Measurements from ENCODE around the gene VMP1. TPM values are rescaled to one million over a fixed set of nuclear protein-coding genes. Genes with fewer than 3 reads are reported as not detected.

Gene VMP1
- total and polyA plus RNA-seq, 4 donors, result 46.4 to 118 (median 71.6) TPM

GRCh38 chr17:59698143-59698542 is 9.3 kb upstream of the VMP1 start:
- WGBS, result 88% methylated on average over 4 of the region's 4 CpGs
- H3K27ac ChIP-seq (ENCODE audit: low read depth in 1 of 2, low read length in 2 of 2), result no peak overlapping the region
- no peak for DNase-seq (ENCODE audit: low spot score)

DNA sequence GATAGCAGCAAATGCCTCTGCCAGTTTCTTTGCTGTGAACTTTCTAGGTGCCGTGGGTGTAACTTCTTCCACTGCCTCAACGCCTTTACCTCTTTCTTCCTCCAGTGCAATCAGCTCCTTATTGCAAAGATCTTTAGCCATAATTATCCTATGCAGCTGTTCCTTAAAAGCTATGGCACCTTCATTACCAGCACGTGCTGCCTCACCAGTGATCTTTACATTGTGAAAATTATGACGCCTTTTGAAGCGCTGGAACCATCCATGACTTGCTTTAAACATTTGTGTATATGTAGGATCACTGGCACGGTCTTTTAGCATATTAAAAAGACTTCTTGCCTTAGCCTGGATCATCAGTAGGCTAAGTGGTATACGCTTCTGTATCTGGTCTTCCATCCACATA is 8.2 kb upstream of the VMP1 start:
- H3K9ac ChIP-seq (ENCODE audit: low read depth in 1 of 2, low read length in 2 of 2), result no peak overlapping the region
- TF ChIP-seq, protein P1, sequence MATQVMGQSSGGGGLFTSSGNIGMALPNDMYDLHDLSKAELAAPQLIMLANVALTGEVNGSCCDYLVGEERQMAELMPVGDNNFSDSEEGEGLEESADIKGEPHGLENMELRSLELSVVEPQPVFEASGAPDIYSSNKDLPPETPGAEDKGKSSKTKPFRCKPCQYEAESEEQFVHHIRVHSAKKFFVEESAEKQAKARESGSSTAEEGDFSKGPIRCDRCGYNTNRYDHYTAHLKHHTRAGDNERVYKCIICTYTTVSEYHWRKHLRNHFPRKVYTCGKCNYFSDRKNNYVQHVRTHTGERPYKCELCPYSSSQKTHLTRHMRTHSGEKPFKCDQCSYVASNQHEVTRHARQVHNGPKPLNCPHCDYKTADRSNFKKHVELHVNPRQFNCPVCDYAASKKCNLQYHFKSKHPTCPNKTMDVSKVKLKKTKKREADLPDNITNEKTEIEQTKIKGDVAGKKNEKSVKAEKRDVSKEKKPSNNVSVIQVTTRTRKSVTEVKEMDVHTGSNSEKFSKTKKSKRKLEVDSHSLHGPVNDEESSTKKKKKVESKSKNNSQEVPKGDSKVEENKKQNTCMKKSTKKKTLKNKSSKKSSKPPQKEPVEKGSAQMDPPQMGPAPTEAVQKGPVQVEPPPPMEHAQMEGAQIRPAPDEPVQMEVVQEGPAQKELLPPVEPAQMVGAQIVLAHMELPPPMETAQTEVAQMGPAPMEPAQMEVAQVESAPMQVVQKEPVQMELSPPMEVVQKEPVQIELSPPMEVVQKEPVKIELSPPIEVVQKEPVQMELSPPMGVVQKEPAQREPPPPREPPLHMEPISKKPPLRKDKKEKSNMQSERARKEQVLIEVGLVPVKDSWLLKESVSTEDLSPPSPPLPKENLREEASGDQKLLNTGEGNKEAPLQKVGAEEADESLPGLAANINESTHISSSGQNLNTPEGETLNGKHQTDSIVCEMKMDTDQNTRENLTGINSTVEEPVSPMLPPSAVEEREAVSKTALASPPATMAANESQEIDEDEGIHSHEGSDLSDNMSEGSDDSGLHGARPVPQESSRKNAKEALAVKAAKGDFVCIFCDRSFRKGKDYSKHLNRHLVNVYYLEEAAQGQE (IDR thresholded peaks at IDR 0.05), result no peak
- TF ChIP-seq HNF4A (conservative IDR thresholded peaks at IDR 0.05) (no peak), EGR1 (IDR thresholded peaks at IDR 0.05; ENCODE audit: low read depth in 2 of 2) (no peak), RXRA (IDR thresholded peaks at IDR 0.05) (no peak), ATF3 (IDR thresholded peaks at IDR 0.05) (no peak), YY1 (IDR thresholded peaks at IDR 0.05) (no peak), SP1 (IDR thresholded peaks at IDR 0.05) (no peak), NR2F2 (IDR thresholded peaks at IDR 0.05) (no peak), FOXA1 (IDR thresholded peaks at IDR 0.05) (no peak), TAF1 (conservative IDR thresholded peaks at IDR 0.05) (no peak), HNF4G (IDR thresholded peaks at IDR 0.05) (no peak), FOXA2 (IDR thresholded peaks at IDR 0.05) (no peak), RAD21 (IDR thresholded peaks at IDR 0.05) (no peak)
- TF ChIP-seq, protein P2, sequence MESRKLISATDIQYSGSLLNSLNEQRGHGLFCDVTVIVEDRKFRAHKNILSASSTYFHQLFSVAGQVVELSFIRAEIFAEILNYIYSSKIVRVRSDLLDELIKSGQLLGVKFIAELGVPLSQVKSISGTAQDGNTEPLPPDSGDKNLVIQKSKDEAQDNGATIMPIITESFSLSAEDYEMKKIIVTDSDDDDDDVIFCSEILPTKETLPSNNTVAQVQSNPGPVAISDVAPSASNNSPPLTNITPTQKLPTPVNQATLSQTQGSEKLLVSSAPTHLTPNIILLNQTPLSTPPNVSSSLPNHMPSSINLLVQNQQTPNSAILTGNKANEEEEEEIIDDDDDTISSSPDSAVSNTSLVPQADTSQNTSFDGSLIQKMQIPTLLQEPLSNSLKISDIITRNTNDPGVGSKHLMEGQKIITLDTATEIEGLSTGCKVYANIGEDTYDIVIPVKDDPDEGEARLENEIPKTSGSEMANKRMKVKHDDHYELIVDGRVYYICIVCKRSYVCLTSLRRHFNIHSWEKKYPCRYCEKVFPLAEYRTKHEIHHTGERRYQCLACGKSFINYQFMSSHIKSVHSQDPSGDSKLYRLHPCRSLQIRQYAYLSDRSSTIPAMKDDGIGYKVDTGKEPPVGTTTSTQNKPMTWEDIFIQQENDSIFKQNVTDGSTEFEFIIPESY (IDR thresholded peaks at IDR 0.05), result no peak

More at GRCh38 chr17:59698143-59698542, 9.3 kb upstream of the VMP1 start:
- H3K4me3 ChIP-seq (ENCODE audit: low read depth in 1 of 3, low read length in 3 of 3), result no peak overlapping the region
- H3K4me1 ChIP-seq (ENCODE audit: control insufficient read depth in 4 of 4, insufficient read depth in 4 of 4, low read length in 3 of 4), result peaks cover 0 to 7% (median 1%) of the 10 kb centered on the region in 4 donors
- TF ChIP-seq EGR1 (IDR thresholded peaks at IDR 0.05; ENCODE audit: low read depth in 2 of 2) (no peak), JUND (IDR thresholded peaks at IDR 0.05) (no peak), RAD21 (IDR thresholded peaks at IDR 0.05) (no peak), GABPA (IDR thresholded peaks at IDR 0.05 in 1 of 2, conservative IDR thresholded peaks at IDR 0.05 in 1 of 2) (no peak), MAX (IDR thresholded peaks at IDR 0.05) (no peak), FOXA1 (IDR thresholded peaks at IDR 0.05) (no peak), RXRA (IDR thresholded peaks at IDR 0.05) (no peak), NR2F2 (IDR thresholded peaks at IDR 0.05) (no peak), TAF1 (conservative IDR thresholded peaks at IDR 0.05) (no peak), HNF4G (IDR thresholded peaks at IDR 0.05) (no peak), SP1 (IDR thresholded peaks at IDR 0.05) (no peak)
- TF ChIP-seq, protein P1 (IDR thresholded peaks at IDR 0.05), result no peak
- TF ChIP-seq, protein P2 (IDR thresholded peaks at IDR 0.05), result no peak
- H3K9me3 ChIP-seq (ENCODE audit: control insufficient read depth in 4 of 4, low read length in 3 of 4), result no peaks in the 10 kb centered on the region
- peaks cover 10 to 56% (median 47%) of the 10 kb centered on the region in 4 donors for H3K36me3 ChIP-seq (ENCODE audit: control insufficient read depth in 4 of 4, insufficient read depth in 3 of 4, low read depth in 1 of 4, low read length in 3 of 4)
- H3K9ac ChIP-seq (ENCODE audit: low read depth in 1 of 2, low read length in 2 of 2), result no peak overlapping the region
- no peaks in the 10 kb centered on the region for H3K27me3 ChIP-seq (ENCODE audit: control insufficient read depth in 4 of 4, insufficient read depth in 4 of 4, low read length in 3 of 4)

More for the DNA sequence above, 8.2 kb upstream of the VMP1 start:
- Histone ChIP-seq H3K27ac (ENCODE audit: low read depth in 1 of 2, low read length in 2 of 2) (no peak overlapping the region), H3K36me3 (ENCODE audit: control insufficient read depth in 4 of 4, insufficient read depth in 3 of 4, low read depth in 1 of 4, low read length in 3 of 4) (peaks cover 9 to 46% (median 38%) of the 10 kb centered on the region in 4 donors), H3K4me3 (ENCODE audit: low read depth in 1 of 3, low read length in 3 of 3) (no peak overlapping the region), H3K27me3 (ENCODE audit: control insufficient read depth in 4 of 4, insufficient read depth in 4 of 4, low read length in 3 of 4) (no peaks in the 10 kb centered on the region), H3K4me1 (ENCODE audit: control insufficient read depth in 4 of 4, insufficient read depth in 4 of 4, low read length in 3 of 4) (peaks cover 0 to 7% (median 1%) of the 10 kb centered on the region in 4 donors), H3K9me3 (ENCODE audit: control insufficient read depth in 4 of 4, low read length in 3 of 4) (no peaks in the 10 kb centered on the region)
- 98% methylated on average over 7 of the region's 7 CpGs for WGBS
- DNase-seq (ENCODE audit: low spot score), result no peak

All from liver (tissue), 9 donors.